OCI-LY7 (cell line): ENCODE measurements around the gene UBA1.

Experiments
- CTCF ChIP-seq: fragments of 200-600 bp; sonication (generic); conservative IDR thresholded peaks from 2 replicates; pipeline ENCODE4 v1.5.1; 2014; ENCODE audit warnings: mild to moderate bottlenecking, antibody characterized with exemption, low read length, moderate library complexity, mixed read lengths
- EZH2phosphoT487 ChIP-seq: fragments of 200-600 bp; sonication (generic); IDR thresholded peaks from 2 replicates; pipeline ENCODE4 v1.6.1; 2018; ENCODE audit warnings: low read depth, borderline replicate concordance, mild to moderate bottlenecking, mixed run types, antibody characterized with exemption, low read length, moderate library complexity, mixed read lengths

GRCh38 chrX:47162927-47163583, 30.6 kb upstream of the UBA1 start:
- TF ChIP-seq CTCF (no peak), EZH2phosphoT487 (no peak)
